Limb (tissue), 2 donors: ENCODE measurements around the gene SMYD5.
"Not testable (repeated sequence)": the region's sequence is repeated elsewhere in the genome, so short reads cannot be mapped to it uniquely, and the experiment has no call there.

Experiments
- DNase-seq, 2 donors: peaks; one replicate each; pipeline ENCODE4 v3.0.0-alpha.2; 2016; ENCODE audit errors: extremely low spot score in 2 of 2

The SMYD5 gene

DNA sequence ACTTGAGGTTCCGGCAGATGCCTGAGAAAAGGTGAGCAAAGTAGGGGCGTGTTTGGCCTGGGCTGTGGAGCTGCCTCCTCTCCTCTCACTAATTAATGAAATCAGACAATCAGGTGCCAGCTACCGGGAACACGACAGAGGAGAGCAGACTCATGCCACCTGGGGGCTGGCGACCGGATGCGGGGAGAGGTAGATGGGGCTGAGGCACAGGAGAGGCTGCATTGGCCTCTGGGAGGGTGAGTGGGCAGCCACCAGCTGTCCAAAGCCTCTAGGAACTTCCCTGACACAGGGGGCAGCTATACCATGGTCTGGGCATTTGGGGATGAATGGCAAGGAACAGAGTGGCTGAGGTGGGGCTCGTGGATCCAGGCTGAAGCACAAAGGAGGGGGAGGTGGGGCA, 45.2 kb downstream of the SMYD5 start:
- no peak for DNase-seq

DNA sequence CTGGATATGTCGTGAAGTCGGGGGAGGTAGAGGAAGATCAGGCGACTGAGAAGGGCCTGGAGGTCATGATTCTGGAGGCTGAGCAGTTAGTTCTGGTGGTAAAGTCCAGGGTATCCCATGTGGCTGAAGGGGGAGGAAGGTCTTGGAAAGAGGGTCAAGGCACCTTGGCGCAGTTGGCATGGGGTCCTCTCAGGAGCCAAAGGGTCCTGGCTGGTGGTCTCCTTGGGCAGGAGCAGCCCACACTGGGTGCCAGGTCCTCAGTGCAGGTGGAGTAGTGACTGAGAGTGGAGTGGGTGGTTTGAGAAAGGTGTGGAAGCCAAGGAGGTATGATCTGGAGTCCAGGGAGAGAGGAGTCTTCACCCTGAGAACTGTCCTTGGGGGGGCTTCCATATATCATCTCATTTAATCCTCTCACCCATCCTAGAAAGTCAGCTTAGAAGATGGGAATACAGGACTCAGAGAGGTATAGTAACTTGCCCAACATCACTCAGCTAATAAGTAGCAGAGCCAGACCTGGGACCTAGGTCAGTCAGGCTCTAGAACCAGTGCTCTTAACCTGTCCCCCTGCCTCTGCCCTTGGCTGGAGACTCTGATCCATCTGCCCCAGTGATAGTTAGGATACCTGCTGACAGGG, 45.8 kb downstream of the SMYD5 start:
- no peak for DNase-seq

DNA sequence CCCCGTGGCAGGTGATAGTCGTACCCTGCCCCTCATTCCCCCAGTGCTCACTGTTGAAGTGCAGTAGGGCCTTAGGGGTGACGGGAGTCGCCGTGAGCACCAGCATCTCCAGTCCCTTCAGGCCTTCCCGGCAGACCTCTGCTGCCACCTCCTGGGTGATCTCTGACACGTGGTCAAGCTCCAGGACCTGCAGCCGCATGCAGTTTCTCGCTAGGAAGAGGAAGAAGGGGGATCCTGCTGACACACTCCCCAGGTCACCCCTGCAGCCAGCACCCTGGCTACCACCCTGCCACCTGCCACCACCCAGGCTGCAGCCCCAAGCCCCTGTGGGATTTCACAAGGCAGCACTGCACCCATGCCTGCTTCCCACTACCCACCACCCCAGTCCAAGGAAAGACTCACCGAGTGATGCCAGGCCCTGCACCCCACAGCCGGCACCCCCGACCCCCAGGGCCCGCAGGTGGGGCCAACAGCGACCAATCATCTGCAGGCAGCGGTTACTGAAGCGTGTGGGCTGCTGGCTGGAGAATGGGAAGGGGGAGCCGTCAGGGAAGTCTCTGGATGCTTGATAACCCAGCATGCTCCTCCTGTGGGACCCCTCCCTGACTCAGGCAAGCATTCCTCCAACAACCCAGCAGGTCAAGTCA, 46.4 kb downstream of the SMYD5 start:
- peak in 1 of 2 donors; percentile 50 for DNase-seq

GRCh38 chr2:73262108-73262651, 48.1 kb downstream of the SMYD5 start:
- DNase-seq = no peak

- DNase-seq = not testable (repeated sequence)
Measured at GRCh38 chr2:73262691-73263429, 48.8 kb downstream of the SMYD5 start.

- no peak for DNase-seq
Measured at GRCh38 chr2:73263540-73264331, 49.7 kb downstream of the SMYD5 start.

- DNase-seq = no peak
Measured at GRCh38 chr2:73264332-73264606, 50.2 kb downstream of the SMYD5 start.

GRCh38 chr2:73264783-73265182, 50.7 kb downstream of the SMYD5 start:
- no peak for DNase-seq

DNA sequence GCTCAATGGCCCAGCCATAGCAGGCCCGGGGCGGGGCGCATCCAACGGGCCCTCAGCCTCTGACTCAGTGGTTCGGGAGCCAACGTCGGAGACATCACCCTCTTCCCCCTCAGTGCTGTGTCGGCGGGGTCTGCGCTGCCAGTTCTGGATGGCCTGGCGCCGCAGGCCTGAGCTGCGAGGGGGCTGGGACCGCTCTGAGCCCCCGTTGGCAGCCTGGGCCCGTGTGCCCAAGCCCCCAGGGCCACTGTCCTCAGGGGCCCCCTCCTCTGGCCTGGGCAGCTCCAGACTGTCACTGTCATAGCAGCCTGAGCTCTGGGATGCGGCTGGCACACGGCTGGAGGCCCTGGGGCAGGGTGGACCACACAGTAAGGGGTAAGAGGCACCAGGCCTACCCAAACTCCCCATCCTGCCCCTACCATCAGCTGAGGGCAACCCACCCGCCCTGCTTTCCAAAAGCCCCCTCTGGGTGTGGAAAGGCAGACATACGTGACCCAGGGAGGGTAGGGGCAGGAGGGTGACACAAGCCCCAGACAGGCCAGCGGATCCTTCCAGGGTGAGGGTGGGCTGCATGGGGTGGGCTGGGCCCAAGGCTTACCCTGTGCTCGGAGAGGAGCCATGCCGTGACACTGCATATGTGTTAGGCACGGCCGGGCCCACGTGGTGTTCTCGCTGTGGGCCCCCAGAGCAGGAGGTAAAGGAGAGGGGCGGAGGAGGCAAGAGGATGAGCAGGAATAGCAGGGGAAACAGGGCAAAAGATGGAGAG, 51.4 kb downstream of the SMYD5 start:
- no peak for DNase-seq

- DNase-seq = no peak
Measured at GRCh38 chr2:73266061-73266901, 52.2 kb downstream of the SMYD5 start.

DNA sequence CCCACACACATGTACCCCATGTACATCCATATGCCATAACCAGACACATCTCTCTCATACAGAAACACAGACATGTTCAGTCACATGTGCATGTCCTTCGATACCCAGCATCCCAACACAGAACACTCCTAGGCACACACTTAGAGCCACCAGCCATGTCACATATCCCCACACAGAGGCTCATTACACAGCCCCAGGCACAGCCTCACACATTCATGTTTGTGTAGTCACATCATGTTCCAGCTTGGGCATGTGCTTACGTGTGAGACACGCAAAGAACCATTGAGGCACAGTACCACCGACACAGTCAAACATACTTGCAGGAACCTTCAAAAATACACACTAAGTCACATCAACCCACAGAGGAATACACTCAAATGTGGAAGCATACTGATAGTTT, 53.0 kb downstream of the SMYD5 start:
- no peak for DNase-seq

GRCh38 chr2:73268366-73268829, 54.4 kb downstream of the SMYD5 start:
- DNase-seq = no peak

- peak in 1 of 2 donors; percentile 55 for DNase-seq
Measured at GRCh38 chr2:73268830-73269685, 55.0 kb downstream of the SMYD5 start.

DNA sequence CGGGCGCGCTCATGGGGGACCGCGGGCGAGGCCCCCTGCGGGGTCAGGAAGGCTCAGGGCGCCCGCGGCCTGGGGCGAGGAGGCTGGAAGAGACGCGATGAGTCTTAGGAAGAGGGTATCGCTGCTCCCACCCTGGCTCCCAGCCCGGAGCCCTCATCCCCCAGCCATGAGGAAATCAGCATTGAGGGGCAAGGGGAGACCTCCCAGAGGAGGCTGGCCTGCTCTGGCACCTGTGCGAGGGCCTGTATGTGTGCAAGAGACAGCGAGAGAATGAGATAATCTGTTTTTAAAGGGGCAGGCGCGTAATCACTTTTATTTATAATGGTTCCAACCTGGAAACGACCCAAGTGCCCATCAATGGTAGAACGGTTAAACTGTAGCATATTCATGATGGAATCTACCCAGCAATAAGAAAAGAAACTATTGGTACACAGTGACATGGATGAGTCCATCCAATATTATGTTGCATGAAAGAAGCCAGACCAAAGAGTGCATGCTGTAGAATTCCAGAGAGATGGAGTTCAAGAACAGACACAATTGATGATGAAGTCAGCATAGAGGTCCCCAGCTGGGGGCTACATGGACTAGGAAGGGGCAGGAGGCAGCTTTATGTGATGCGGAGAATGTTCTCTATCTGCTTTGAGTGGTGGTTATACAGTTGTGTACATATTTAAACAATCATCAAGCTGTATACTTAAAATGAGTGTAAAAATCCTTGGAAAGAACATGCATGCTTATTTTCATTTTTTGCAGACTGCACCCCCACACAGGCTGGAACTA, 55.8 kb downstream of the SMYD5 start:
- DNase-seq = no peak

- DNase-seq = no peak
Measured at GRCh38 chr2:73272270-73272669, 58.2 kb downstream of the SMYD5 start.
